ENCODE measurements around the gene HEPH. TPM values are rescaled to one million over a fixed set of nuclear protein-coding genes. Genes with fewer than 3 reads are reported as not detected.

The HEPH gene
- total and polyA plus RNA-seq, 9 of the 15 experiments (the other 6 are each of a cell fraction or from before 2014, with no cell fraction given), result 22.4 to 67.6 (median 42.9) TPM

- TF ChIP-seq GTF3C2 (IDR thresholded peaks at IDR 0.05; ENCODE audit: borderline replicate concordance, extremely low read depth, insufficient read length) (no peak), ZNF449 (CRISPR knock-in tag; IDR thresholded peaks at IDR 0.05) (no peak), SMAD1 (IDR thresholded peaks at IDR 0.05; ENCODE audit: low read depth, low read length, partially characterized antibody) (no peak), RFX7 (CRISPR knock-in tag; IDR thresholded peaks at IDR 0.05) (no peak), USF2 (CRISPR knock-in tag; IDR thresholded peaks at IDR 0.05) (no peak), ZNF780A (CRISPR knock-in tag; IDR thresholded peaks at IDR 0.05) (no peak), NCOA6 (IDR thresholded peaks at IDR 0.05) (no peak), ERF (CRISPR knock-in tag; IDR thresholded peaks at IDR 0.05) (no peak), ZNF695 (CRISPR knock-in tag; IDR thresholded peaks at IDR 0.05) (no peak), TAF7 (tag; IDR thresholded peaks at IDR 0.05) (no peak), ELF2 (CRISPR knock-in tag; IDR thresholded peaks at IDR 0.05) (no peak), RBM22 (IDR thresholded peaks at IDR 0.05; ENCODE audit: low read depth, low read length, poor library complexity, severe bottlenecking) (no peak), DACH1 (IDR thresholded peaks at IDR 0.05; ENCODE audit: partially characterized antibody) (no peak), ZNF143 (CRISPR knock-in tag; IDR thresholded peaks at IDR 0.05) (no peak), CBFA2T3 (IDR thresholded peaks at IDR 0.05) (peak; percentile 94), SOX6 (IDR thresholded peaks at IDR 0.05) (peak; percentile 86), CEBPG (CRISPR knock-in tag; IDR thresholded peaks at IDR 0.05) (no peak), CEBPG (tag; conservative IDR thresholded peaks at IDR 0.05 in 1 of 2, IDR thresholded peaks at IDR 0.05 in 1 of 2) (no peak)
- TF ChIP-seq, protein P1, sequence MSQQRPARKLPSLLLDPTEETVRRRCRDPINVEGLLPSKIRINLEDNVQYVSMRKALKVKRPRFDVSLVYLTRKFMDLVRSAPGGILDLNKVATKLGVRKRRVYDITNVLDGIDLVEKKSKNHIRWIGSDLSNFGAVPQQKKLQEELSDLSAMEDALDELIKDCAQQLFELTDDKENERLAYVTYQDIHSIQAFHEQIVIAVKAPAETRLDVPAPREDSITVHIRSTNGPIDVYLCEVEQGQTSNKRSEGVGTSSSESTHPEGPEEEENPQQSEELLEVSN (IDR thresholded peaks at IDR 0.05; ENCODE audit: borderline replicate concordance in 1 of 2, extremely low read depth in 1 of 2, insufficient read depth in 1 of 2, insufficient read length in 1 of 2, low read depth in 1 of 2, low read length in 1 of 2, poor library complexity in 1 of 2, severe bottlenecking in 1 of 2), result no peak
- TF ChIP-seq, protein P2, sequence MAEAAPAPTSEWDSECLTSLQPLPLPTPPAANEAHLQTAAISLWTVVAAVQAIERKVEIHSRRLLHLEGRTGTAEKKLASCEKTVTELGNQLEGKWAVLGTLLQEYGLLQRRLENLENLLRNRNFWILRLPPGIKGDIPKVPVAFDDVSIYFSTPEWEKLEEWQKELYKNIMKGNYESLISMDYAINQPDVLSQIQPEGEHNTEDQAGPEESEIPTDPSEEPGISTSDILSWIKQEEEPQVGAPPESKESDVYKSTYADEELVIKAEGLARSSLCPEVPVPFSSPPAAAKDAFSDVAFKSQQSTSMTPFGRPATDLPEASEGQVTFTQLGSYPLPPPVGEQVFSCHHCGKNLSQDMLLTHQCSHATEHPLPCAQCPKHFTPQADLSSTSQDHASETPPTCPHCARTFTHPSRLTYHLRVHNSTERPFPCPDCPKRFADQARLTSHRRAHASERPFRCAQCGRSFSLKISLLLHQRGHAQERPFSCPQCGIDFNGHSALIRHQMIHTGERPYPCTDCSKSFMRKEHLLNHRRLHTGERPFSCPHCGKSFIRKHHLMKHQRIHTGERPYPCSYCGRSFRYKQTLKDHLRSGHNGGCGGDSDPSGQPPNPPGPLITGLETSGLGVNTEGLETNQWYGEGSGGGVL (CRISPR knock-in tag; IDR thresholded peaks at IDR 0.05), result no peak
Observed at GRCh38 chrX:66162331-66162822, 1.7 kb upstream of the HEPH start (continued).
